ENCODE data around the gene CCDC171. TPM values are rescaled to one million over a fixed set of nuclear protein-coding genes. Genes with fewer than 3 reads are reported as not detected.

The CCDC171 gene
- total RNA-seq, 4 donors from 2014 or later: 1.1 to 5.1 (median 3.6) TPM

DNA sequence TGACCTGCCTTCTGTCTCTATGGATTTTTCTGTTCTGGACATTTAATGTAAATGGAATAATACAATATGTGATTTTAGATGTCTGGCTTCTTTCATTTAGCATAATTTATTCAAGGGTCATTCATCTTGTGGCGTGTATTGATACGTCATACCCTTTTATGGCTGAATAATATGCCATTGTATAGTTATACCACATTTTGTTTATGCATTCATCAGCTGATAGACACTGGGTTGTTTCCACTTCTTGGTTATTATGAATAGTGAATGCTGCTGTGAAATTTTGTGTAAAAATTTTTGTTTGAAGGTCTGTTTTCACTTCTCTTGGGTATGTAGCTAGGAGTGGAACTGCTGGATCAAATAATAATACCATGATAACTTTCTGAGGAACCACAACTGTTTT is 298.9 kb downstream of the CCDC171 start:
- no peaks in the 10 kb centered on the region for H3K27me3 ChIP-seq
- no peak overlapping the region for H3K27ac ChIP-seq
- intact Hi-C loops (cut with DNase I; ENCODE audit: low total_unique reads) (no loop called here), in situ Hi-C loops (cut with MboI; ENCODE audit: low pct_ligation_motif_present in 1 of 4, low pct_unique_long_range_greater_than_20kb in 1 of 4, low sequenced_read_pairs in 3 of 4) (loop anchor here in 1 of 4 donors (25.0 kb wide), 1 partner anchor 286 kb away; no protein-coding TSS in a partner anchor)
- no peaks in the 10 kb centered on the region for H3K9me3 ChIP-seq
- H3K36me3 ChIP-seq: no peaks in the 10 kb centered on the region
- H3K4me3 ChIP-seq: no peak overlapping the region
- TF ChIP-seq EP300 (IDR thresholded peaks at IDR 0.05; ENCODE audit: low read depth) (no peak), POLR2AphosphoS5 (IDR thresholded peaks at IDR 0.05) (no peak), POLR2A (IDR thresholded peaks at IDR 0.05) (no peak)
- TF ChIP-seq, protein P1, sequence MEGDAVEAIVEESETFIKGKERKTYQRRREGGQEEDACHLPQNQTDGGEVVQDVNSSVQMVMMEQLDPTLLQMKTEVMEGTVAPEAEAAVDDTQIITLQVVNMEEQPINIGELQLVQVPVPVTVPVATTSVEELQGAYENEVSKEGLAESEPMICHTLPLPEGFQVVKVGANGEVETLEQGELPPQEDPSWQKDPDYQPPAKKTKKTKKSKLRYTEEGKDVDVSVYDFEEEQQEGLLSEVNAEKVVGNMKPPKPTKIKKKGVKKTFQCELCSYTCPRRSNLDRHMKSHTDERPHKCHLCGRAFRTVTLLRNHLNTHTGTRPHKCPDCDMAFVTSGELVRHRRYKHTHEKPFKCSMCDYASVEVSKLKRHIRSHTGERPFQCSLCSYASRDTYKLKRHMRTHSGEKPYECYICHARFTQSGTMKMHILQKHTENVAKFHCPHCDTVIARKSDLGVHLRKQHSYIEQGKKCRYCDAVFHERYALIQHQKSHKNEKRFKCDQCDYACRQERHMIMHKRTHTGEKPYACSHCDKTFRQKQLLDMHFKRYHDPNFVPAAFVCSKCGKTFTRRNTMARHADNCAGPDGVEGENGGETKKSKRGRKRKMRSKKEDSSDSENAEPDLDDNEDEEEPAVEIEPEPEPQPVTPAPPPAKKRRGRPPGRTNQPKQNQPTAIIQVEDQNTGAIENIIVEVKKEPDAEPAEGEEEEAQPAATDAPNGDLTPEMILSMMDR (IDR thresholded peaks at IDR 0.05): no peak
- WGBS, 2 donors (ENCODE audit: low coverage in 1 of 2): 66 to 88% methylated on average over 2 of the region's 2 CpGs
- DNase-seq: no peak
- no peaks in the 10 kb centered on the region for H3K4me1 ChIP-seq

DNA sequence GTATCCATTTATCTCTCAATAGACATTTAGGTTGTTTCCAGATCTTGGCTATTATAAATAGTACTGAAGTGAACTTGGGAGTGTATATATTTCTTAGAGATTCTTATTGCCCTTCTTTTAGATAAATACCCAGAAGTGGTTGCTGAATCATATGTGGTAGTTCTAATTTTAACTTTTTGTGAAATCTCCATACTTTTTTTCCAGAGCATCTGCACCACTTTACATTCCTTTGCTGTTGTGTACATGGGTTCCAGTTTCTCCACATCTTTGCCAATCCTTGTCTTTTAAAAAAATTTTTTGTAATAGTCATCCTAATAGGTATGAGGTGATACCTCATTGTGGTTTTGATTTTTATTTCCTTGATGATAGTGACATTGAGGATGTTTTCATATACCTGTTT is 303.7 kb downstream of the CCDC171 start:
- H3K36me3 ChIP-seq: no peaks in the 10 kb centered on the region
- no peaks in the 10 kb centered on the region for H3K4me1 ChIP-seq
- intact Hi-C loops (cut with DNase I; ENCODE audit: low total_unique reads) (no loop called here), in situ Hi-C loops (cut with MboI; ENCODE audit: low pct_ligation_motif_present in 1 of 4, low pct_unique_long_range_greater_than_20kb in 1 of 4, low sequenced_read_pairs in 3 of 4) (loop anchor here in 1 of 4 donors (25.0 kb wide), 1 partner anchor 281 kb away; no protein-coding TSS in a partner anchor)
- H3K9me3 ChIP-seq: no peaks in the 10 kb centered on the region
- H3K27me3 ChIP-seq: no peaks in the 10 kb centered on the region
- no peak overlapping the region for H3K27ac ChIP-seq
- DNase-seq: no peak
- TF ChIP-seq, protein P1 (IDR thresholded peaks at IDR 0.05): no peak
- TF ChIP-seq EP300 (IDR thresholded peaks at IDR 0.05; ENCODE audit: low read depth) (no peak), POLR2A (IDR thresholded peaks at IDR 0.05) (no peak), POLR2AphosphoS5 (IDR thresholded peaks at IDR 0.05) (no peak)
- no peak overlapping the region for H3K4me3 ChIP-seq

DNA sequence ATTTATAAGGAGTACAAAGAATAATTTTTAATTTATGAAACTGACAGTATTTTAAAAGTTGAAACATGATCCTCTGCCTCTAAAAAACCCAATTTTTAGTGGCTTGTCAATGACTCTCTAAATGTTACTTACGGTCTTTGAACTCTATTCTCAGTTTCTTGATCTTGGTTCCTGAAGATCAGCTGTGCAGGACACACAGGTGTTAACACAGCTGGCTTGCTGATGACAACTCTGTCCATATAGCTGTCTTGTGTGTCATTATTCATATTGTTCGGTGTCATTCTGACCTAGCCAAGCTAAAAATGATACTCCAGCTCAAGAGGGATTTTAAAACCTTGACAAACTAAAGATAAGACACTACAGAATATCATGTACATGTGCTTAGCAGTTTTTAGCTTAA is 314.5 kb downstream of the CCDC171 start:
- no peak overlapping the region for H3K27ac ChIP-seq
- intact Hi-C loops (cut with DNase I; ENCODE audit: low total_unique reads): no loop called here
- no peaks in the 10 kb centered on the region for H3K27me3 ChIP-seq
- DNase-seq: no peak
- in situ Hi-C loops (cut with MboI; ENCODE audit: low pct_ligation_motif_present in 1 of 4, low pct_unique_long_range_greater_than_20kb in 1 of 4, low sequenced_read_pairs in 3 of 4): loop anchor here in 1 of 4 donors (25.0 kb wide), 1 partner anchor 270 kb away; no protein-coding TSS in a partner anchor
- no peak overlapping the region for H3K4me3 ChIP-seq
- H3K4me1 ChIP-seq: peaks cover 0 to 5% (median 0%) of the 10 kb centered on the region in 4 donors
- TF ChIP-seq, protein P1 (IDR thresholded peaks at IDR 0.05): no peak
- TF ChIP-seq POLR2A (IDR thresholded peaks at IDR 0.05): no peak
- no peak for TF ChIP-seq POLR2AphosphoS5 (IDR thresholded peaks at IDR 0.05)
- no peak for TF ChIP-seq EP300 (IDR thresholded peaks at IDR 0.05; ENCODE audit: low read depth)
- no peaks in the 10 kb centered on the region for H3K9me3 ChIP-seq
- 80% methylated on average over 2 of the region's 2 CpGs for WGBS, 2 donors (ENCODE audit: low coverage in 1 of 2)
- H3K36me3 ChIP-seq: peaks cover 0 to 1% (median 0%) of the 10 kb centered on the region in 4 donors

DNA sequence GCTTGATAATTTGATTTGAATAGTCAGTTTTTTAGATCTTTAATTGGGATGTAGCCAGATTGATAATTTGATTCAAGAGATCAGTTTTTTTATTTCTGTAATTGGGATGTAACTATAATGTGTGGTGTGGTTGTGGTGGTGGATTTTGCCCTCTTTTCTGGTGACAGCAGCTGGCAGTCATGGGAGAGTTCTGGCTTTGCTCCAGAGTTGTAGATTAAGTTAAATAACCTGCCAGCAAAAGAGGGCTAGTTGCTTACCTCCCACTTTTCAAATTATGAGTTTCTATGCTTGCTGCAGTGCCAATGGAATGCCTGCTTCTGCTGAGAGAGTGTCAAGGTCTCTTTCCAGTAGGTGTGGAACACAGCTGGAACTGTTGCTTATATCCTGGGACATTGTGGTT is 315.1 kb downstream of the CCDC171 start:
- intact Hi-C loops (cut with DNase I; ENCODE audit: low total_unique reads) (no loop called here), in situ Hi-C loops (cut with MboI; ENCODE audit: low pct_ligation_motif_present in 1 of 4, low pct_unique_long_range_greater_than_20kb in 1 of 4, low sequenced_read_pairs in 3 of 4) (loop anchor here in 1 of 4 donors (25.0 kb wide), 1 partner anchor 269 kb away; no protein-coding TSS in a partner anchor)
- no peaks in the 10 kb centered on the region for H3K9me3 ChIP-seq
- no peak overlapping the region for H3K4me3 ChIP-seq
- H3K27ac ChIP-seq: no peak overlapping the region
- no peak for TF ChIP-seq EP300 (IDR thresholded peaks at IDR 0.05; ENCODE audit: low read depth)
- TF ChIP-seq POLR2AphosphoS5 (IDR thresholded peaks at IDR 0.05): no peak
- no peak for TF ChIP-seq POLR2A (IDR thresholded peaks at IDR 0.05)
- TF ChIP-seq, protein P1 (IDR thresholded peaks at IDR 0.05): no peak
- H3K4me1 ChIP-seq: peaks cover 0 to 5% (median 0%) of the 10 kb centered on the region in 4 donors
- no peaks in the 10 kb centered on the region for H3K27me3 ChIP-seq
- DNase-seq: peak; percentile 8
- H3K36me3 ChIP-seq: peaks cover 0 to 1% (median 0%) of the 10 kb centered on the region in 4 donors
